Umbilical cord (tissue), 2 donors: ENCODE results near the gene DYNLRB1. TPM values are rescaled to one million over a fixed set of nuclear protein-coding genes. Genes with fewer than 3 reads are reported as not detected.

ENCODE experiments used
- DNase-seq: peaks from one replicate; pipeline ENCODE4 v3.0.0-alpha.2; 2015; ENCODE audit warnings: low spot score
- total RNA-seq: library from RNA; depleted of rRNA; stranded (reverse); fragments of >200 nt; gene quantifications from one replicate; pipeline ENCODE4 v1.2.3, GENCODE V29; 2014; ENCODE audit warnings: low replicate concordance; ENCODE audit not compliant: insufficient read depth

DYNLRB1 gene
- total RNA-seq, 1 donor from 2014 or later = 20.2 TPM

DNA sequence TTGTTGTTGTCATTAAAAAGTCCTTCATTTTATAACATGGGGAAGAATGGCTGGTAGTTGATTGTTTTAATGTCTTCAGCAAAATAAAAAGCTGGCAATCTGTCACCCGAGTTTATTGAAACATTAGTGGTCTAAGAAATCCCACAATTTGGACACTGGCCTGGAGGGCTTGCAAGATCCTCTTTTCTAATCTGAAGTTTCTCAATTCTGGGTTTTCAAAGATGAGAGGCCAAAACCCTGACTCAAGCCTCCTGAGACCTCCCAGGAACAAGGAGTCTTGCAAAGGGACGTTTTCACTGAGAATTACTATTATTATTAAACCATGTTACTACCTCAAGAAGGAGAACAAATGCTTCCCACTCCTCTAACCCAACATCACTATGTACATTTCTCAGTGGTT, 61.8 kb downstream of the DYNLRB1 start:
- no peak for DNase-seq

DNA sequence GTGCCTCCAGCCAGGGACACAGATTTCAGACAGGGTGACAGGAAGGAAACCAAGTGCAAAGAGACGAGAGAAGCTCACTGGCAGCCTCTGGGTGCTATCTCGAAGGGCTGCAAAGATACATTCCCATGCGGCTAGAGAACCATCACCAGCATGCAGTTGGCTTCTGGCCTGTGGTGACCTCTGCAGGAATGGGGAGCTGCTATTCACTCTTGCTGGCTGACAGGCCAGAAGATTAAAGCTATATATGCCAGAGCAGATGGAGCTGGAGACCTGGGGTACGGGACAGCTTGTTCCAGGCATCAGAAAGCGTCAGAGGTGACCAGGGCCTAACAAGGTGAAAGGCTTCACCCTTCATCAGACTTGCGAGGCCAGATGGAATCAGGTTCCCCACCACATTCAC, 62.3 kb downstream of the DYNLRB1 start:
- no peak for DNase-seq

DNA sequence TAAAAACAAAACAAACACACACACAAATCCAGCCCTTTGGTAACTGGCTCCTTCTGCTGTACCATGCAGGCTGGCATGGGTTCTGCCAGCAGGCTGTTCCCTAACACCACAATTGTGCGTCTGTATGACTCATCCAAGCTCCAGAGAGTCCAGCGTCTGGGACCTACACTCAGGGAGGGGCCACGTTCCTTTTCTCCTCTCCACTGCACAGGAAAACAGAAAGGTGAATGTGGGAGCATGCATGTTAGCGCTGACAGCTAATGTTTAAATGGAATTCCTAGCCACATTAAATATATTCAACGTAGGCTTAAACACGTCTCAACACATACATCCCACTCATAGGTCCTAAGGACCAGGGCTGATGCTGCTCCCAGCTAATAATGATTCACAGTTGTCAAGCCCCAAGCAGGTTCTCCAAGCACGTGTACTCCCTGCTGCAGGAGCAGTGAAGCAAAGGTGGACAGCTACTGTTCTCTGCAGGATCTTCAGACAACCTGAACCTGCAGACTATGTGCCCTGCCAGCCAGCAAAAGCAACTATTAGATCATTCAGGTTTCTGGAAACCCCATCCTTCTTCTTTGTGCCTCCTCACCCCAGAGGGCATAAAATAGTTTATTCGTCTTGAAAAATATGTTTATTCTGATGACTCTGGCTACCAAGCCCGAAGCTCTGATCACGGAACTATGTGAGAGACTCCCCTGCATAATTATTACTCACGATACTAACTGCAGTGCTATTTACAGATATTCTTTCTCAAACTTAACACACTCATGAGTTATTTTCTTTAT, 63.2 kb downstream of the DYNLRB1 start:
- DNase-seq = peak; percentile 78

DNA sequence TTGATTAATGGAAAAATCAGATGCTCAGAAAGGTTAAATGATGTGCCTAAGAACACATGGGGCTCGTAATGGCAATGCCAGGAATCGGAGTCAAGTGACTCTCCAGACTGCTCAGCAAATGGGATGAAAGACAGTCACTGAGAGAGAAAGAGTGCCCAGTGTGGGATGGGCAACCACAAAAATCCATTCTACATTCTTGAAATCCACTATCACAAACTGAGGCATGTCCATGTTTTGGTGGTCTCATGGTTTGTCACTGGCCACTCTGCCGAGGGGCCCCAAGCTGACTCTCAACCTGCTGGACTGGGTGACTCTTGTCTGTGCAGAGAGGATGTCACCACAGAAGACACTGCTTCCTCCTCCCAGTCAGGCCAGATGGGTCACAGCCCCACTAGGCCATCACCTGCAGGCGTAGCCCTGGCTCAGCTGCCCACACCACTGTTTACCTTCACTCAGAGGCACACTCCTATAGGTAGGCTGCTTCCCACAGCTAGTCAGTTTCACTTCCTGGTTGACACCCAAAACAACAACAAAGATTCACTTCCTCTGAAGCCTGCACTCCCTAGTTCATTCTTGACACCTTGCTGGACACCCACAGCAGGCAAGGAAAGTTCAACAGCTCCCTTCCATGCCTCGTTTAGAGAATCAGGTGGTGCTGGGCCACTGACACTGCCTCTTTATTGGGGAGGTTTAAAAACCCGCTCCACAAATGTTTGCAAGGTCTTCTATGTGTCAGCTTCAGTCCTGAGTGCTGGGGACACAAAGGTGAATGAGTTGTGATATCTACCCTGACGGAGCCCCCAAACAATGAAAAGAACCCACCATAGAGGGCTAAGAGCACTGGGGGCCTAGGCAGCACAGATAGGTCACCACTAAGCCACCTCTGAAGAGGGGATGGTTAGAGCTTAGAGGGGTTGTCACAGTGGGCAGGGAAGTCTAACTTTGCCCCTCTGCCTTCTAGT, 64.0 kb downstream of the DYNLRB1 start:
- no peak for DNase-seq

GRCh38 chr20:34581341-34582184, 65.3 kb downstream of the DYNLRB1 start:
- DNase-seq = peak; percentile 48

DNA sequence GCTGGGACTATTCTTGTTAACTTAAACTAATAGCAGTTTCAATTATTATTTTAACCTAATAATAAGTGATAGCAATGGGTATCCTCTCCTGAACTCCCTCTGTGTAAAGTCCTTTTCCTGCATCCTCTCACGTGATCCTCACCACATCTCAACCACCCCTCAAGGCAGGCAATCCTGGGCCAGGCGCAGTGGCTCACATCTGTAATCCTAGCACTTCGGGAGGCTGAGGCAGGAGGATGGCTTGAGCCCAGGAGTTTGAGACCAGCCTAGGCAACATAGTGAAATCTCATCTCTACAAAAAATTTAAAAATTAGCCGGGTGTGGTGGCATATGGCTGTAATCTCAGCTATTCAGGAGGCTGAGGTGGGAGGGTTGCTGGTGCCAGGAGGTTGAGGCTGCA, 66.0 kb downstream of the DYNLRB1 start:
- no peak for DNase-seq

GRCh38 chr20:34582911-34583310, 66.7 kb downstream of the DYNLRB1 start:
- no peak for DNase-seq

- DNase-seq = no peak
These were observed 67.3 kb downstream of the DYNLRB1 start for GRCh38 chr20:34583544-34583943.

DNA sequence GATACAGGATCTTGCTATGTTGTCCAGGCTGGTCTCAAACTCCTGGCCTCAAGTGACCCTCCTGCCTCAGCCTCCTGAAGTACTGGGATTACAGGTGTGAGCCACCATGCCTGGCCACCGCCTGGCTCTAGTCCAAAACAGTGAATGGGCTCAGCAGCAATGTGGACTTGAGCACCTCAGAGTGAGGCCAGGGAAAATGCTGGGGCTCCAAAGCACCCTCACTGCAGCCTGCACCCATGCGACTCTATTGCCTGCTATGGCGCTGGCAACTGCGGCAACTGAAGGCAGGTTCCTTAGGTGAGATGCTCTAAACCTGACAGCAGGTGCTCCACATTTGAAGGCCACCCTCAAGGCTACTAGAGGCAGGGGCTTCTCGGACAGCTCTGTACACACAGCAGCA, 68.8 kb downstream of the DYNLRB1 start:
- no peak for DNase-seq

DNA sequence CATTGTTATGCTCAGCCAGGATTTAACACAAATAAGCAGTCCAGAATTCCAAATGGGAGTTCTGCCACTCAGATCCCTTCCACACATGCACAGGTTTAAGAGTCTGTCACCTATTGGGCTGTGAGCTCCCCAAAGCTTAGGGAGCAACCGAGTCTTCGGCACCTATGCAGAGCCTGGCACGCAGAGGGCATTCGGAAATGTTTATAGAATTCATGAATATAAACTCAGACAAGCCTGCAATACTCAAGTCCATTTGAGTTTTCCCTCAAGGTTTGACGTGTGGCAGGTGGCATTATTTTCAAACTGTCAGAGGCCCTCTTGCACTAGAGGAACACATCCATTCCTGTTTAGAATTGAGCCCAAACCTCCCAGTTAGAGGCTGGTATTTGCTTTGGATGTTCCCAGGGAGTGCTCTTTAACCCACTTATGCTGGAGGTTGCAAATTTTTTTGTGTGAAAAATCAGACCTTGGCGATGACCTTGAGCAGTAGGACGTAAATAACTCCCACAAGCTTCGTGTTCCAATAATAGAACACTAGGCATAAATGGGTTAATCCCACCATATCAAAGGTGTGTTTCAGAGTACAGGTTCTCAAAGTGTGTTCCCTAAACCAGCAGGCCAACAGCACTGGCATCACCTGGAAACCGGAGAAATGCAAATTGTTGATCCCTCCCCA, 70.4 kb downstream of the DYNLRB1 start:
- DNase-seq = no peak

Other genes with a start within 250 kb of the DYNLRB1 start
- gene AHCY, start 213.1 kb upstream of the DYNLRB1 start, total RNA-seq = 39.2 TPM
- gene ITCH, start 153.1 kb upstream of the DYNLRB1 start, total RNA-seq = 83.3 TPM
- 27.2 TPM for gene MAP1LC3A, start 42.3 kb downstream of the DYNLRB1 start, total RNA-seq
- gene PIGU, start 160.7 kb downstream of the DYNLRB1 start, total RNA-seq = 6.0 TPM
- 9.1 TPM for gene TP53INP2, start 187.9 kb downstream of the DYNLRB1 start, total RNA-seq